A549 (cell line): Measurements from ENCODE around the gene DUSP28. TPM values are rescaled to one million over a fixed set of nuclear protein-coding genes. Genes with fewer than 3 reads are reported as not detected.

Experiments
- ATAC-seq, 2 experiments: fragments of 200-7000 bp in 1 of 2; fragments of >200 bp in 1 of 2; cut with Nextera tagmentation in 1 of 2; cut with Tn5 transposase in 1 of 2; 3 replicates each; pipeline versions ENCODE4 v1.8.0 to v1.9.1; 2018 to 2020; ENCODE audit warnings: mild to moderate bottlenecking in 1 of 2, moderate library complexity in 1 of 2
- CTCF ChIA-PET: fragments of 300-600 bp; sonication (Branson Sonifier 250); formaldehyde crosslinking; extraction: SDS; loops from one replicate; lab custom pipeline; 2021; ENCODE audit warnings: antibody characterized with exemption, inconsistent platforms; lab: Yijun Ruan, JAX
- POLR2A ChIA-PET: fragments of 350-600 bp; formaldehyde crosslinking; extraction: SDS; loops from one replicate; lab custom pipeline; 2021; ENCODE audit warnings: antibody characterized with exemption, inconsistent platforms; lab: Yijun Ruan, JAX
- DNase-seq, 2 experiments: peaks; one replicate each; pipeline versions ENCODE4 v3.0.0 to v3.0.0-alpha.2; 2011 to 2016; ENCODE audit warnings: low read depth in 1 of 2, low spot score in 1 of 2
- FAIRE-seq: peaks from 2 replicates; lab custom pipeline; 2011; peaks lifted over from hg19 to GRCh38; lab: Jason Lieb, UNC
- H3K27ac ChIP-seq, 2 experiments: fragments of >200 bp; sonication (Bioruptor Twin); formaldehyde crosslinking; 3 replicates each; pipeline ENCODE4 v1.5.1; 2016 to 2017
- H3K4me1 ChIP-seq: fragments of >200 bp; sonication (Bioruptor Twin); formaldehyde crosslinking; 3 replicates; pipeline ENCODE4 v1.6.1; 2016
- H3K4me2 ChIP-seq: fragments of >200 bp; sonication (Bioruptor Twin); formaldehyde crosslinking; 3 replicates; pipeline ENCODE4 v1.6.1; 2016
- H3K4me3 ChIP-seq: fragments of >200 bp; sonication (Bioruptor Twin); formaldehyde crosslinking; 3 replicates; pipeline ENCODE4 v1.5.1; 2016
- H3K9me3 ChIP-seq: fragments of >200 bp; sonication (Bioruptor Twin); formaldehyde crosslinking; 3 replicates; pipeline ENCODE4 v1.6.1; 2016
- CBX8 ChIP-seq: fragments of 200-600 bp; sonication (generic); IDR thresholded peaks from 2 replicates; pipeline ENCODE4 v1.6.1; 2016
- FOXS1 ChIP-seq: fragments of 250-450 bp; sonication (Bioruptor Pico); IDR thresholded peaks from 2 replicates; pipeline ENCODE4 v1.5.0; 2020; ENCODE audit warnings: mild to moderate bottlenecking, moderate library complexity
- GATA3 ChIP-seq: IDR thresholded peaks from 2 replicates; pipeline ENCODE4 v1.6.1; 2012; ENCODE audit warnings: borderline replicate concordance
- HOXA7 ChIP-seq: fragments of 250-450 bp; sonication (Bioruptor Pico); IDR thresholded peaks from 2 replicates; pipeline ENCODE4 v1.5.0; 2020; ENCODE audit warnings: mild to moderate bottlenecking, moderate library complexity
- HOXB13 ChIP-seq: fragments of 250-450 bp; sonication (Bioruptor Pico); IDR thresholded peaks from 2 replicates; pipeline ENCODE4 v1.5.0; 2020; ENCODE audit warnings: low read depth, mild to moderate bottlenecking, moderate library complexity
- JUNB ChIP-seq: fragments of >200 bp; sonication (Bioruptor Twin); formaldehyde crosslinking; IDR thresholded peaks from 2 replicates; pipeline ENCODE4 v1.6.1; 2016
- KDM1A ChIP-seq: fragments of 200-600 bp; sonication (generic); IDR thresholded peaks from 2 replicates; pipeline ENCODE4 v1.6.1; 2016; ENCODE audit warnings: low read depth, mild to moderate bottlenecking
- MAFK ChIP-seq: fragments of 450-650 bp; IDR thresholded peaks from 2 replicates; pipeline ENCODE4 v1.6.1; 2014; ENCODE audit not compliant: partially characterized antibody
- MAX ChIP-seq: IDR thresholded peaks from 2 replicates; pipeline ENCODE4 v1.6.1; 2012
- MYC ChIP-seq: IDR thresholded peaks from 2 replicates; pipeline ENCODE4 v1.6.1; 2012; ENCODE audit warnings: mild to moderate bottlenecking, inconsistent platforms, low read length, improper control_type of control experiment, borderline replicate concordance
- NFE2L2 ChIP-seq: fragments of 150-350 bp; conservative IDR thresholded peaks from 2 replicates; pipeline ENCODE4 v1.6.1; 2014; ENCODE audit warnings: low read length
- NPAS2 ChIP-seq: fragments of 250-450 bp; sonication (Bioruptor Pico); IDR thresholded peaks from 2 replicates; pipeline ENCODE4 v1.8.0; 2022; ENCODE audit warnings: mild to moderate bottlenecking, moderate library complexity, borderline replicate concordance
- PHF8 ChIP-seq: fragments of 200-600 bp; sonication (generic); IDR thresholded peaks from 2 replicates; pipeline ENCODE4 v1.6.1; 2016; ENCODE audit warnings: low read depth, mild to moderate bottlenecking, antibody characterized with exemption, moderate library complexity, borderline replicate concordance
- POLR2A ChIP-seq: IDR thresholded peaks from 2 replicates; pipeline ENCODE4 v1.6.1; 2012; ENCODE audit warnings: mild to moderate bottlenecking, low read length
- RARB ChIP-seq: fragments of 250-450 bp; sonication (Bioruptor Pico); IDR thresholded peaks from 2 replicates; pipeline ENCODE4 v1.8.0; 2021; ENCODE audit warnings: mild to moderate bottlenecking, moderate library complexity
- RFX5 ChIP-seq: fragments of 450-650 bp; IDR thresholded peaks from 2 replicates; pipeline ENCODE4 v1.7.1; 2014; ENCODE audit warnings: antibody characterized with exemption, mild to moderate bottlenecking, moderate library complexity
- SMC3 ChIP-seq: fragments of >200 bp; sonication (Bioruptor Twin); formaldehyde crosslinking; IDR thresholded peaks from 3 replicates; pipeline ENCODE4 v1.6.1; 2018; ENCODE audit warnings: inconsistent platforms
- TP53 ChIP-seq: fragments of 250-450 bp; sonication (Bioruptor Pico); IDR thresholded peaks from 2 replicates; pipeline ENCODE4 v1.5.0; 2021; ENCODE audit warnings: mild to moderate bottlenecking, moderate library complexity
- ZNF302 ChIP-seq: fragments of 250-450 bp; sonication (Bioruptor Pico); IDR thresholded peaks from 2 replicates; pipeline ENCODE4 v1.9.0; 2021; ENCODE audit warnings: inconsistent platforms, mild to moderate bottlenecking, moderate library complexity
- ZSCAN20 ChIP-seq: fragments of 250-450 bp; sonication (Bioruptor Pico); IDR thresholded peaks from 2 replicates; pipeline ENCODE4 v1.8.0; 2022; ENCODE audit warnings: mild to moderate bottlenecking, moderate library complexity
- WGBS: methylation state at CpG from one replicate; pipeline ENCODE4 v1.1.6; 2017; ENCODE audit errors: missing lambda C conversion rate; 5-methylcytosine and 5-hydroxymethylcytosine counted together
- polyA plus RNA-seq, 4 experiments: library from polyadenylated mRNA; depleted of rRNA in 3 of 4; stranded (reverse); fragments of >200 nt; fragmentation: RNase III in 1 of 4; extraction: RNeasy Plus Mini Kit Qiagen cat#74134 plus additional on column Dnase treatment in 1 of 4; gene quantifications; 2 replicates in 3 of 4; 3 replicates in 1 of 4; pipeline ENCODE4 v1.2.3, GENCODE V29; 2011 to 2017
- TF ChIP-seq, protein P1 (sequence below): fragments of >200 bp; sonication (Bioruptor Twin); formaldehyde crosslinking; IDR thresholded peaks from 3 replicates; pipeline ENCODE4 v1.5.1; 2016
- TF ChIP-seq, protein P2 (sequence below): fragments of 250-450 bp; sonication (Bioruptor Pico); IDR thresholded peaks from 2 replicates; pipeline ENCODE4 v1.5.0; 2021; ENCODE audit warnings: mild to moderate bottlenecking, moderate library complexity, borderline replicate concordance
- TF ChIP-seq, protein P3 (sequence below): IDR thresholded peaks from 2 replicates; pipeline ENCODE4 v1.6.1; 2012; ENCODE audit warnings: low read depth, borderline replicate concordance

Gene DUSP28
- polyA plus RNA-seq, 2 of the 4 experiments (the other 2 are of a cell fraction): 5.2 to 14.3 TPM

GRCh38 chr2:240523451-240524281 is 36.5 kb upstream of the DUSP28 start:
- WGBS: 93% methylated on average over 31 of the region's 32 CpGs
- ChIA-PET POLR2A (no interaction called here), CTCF (interaction anchor here (1.2 kb wide), 1 partner anchor 42 kb away, joined by 3 read pairs; no protein-coding TSS in a partner anchor)
- no peak for TF ChIP-seq MAX
- TF ChIP-seq POLR2A: no peak
- no peak for TF ChIP-seq GATA3
- TF ChIP-seq TP53 (CRISPR knock-in tag): no peak
- Histone ChIP-seq H3K4me3 (no peak overlapping the region), H3K9me3 (peaks cover 40% of the 10 kb centered on the region), H3K4me1 (no peaks in the 10 kb centered on the region), H3K4me2 (no peak overlapping the region), H3K27ac (no peak overlapping the region)
- ATAC-seq: no peak
- DNase-seq: no peak
- FAIRE-seq: no peak

GRCh38 chr2:240524963-240525718 is 35.0 kb upstream of the DUSP28 start:
- Histone ChIP-seq H3K4me3 (no peak overlapping the region), H3K4me2 (no peak overlapping the region), H3K27ac (no peak overlapping the region), H3K9me3 (peaks cover 41% of the 10 kb centered on the region), H3K4me1 (no peaks in the 10 kb centered on the region)
- WGBS: 95% methylated on average over 6 of the region's 8 CpGs
- ATAC-seq (no peak), DNase-seq (no peak), FAIRE-seq (no peak)
- CTCF ChIA-PET: no interaction called here
- POLR2A ChIA-PET: no interaction called here
- TF ChIP-seq HOXA7 (CRISPR knock-in tag): no peak
- no peak for TF ChIP-seq NPAS2 (CRISPR knock-in tag)
- TF ChIP-seq MAFK: no peak
- TF ChIP-seq, protein P1, sequence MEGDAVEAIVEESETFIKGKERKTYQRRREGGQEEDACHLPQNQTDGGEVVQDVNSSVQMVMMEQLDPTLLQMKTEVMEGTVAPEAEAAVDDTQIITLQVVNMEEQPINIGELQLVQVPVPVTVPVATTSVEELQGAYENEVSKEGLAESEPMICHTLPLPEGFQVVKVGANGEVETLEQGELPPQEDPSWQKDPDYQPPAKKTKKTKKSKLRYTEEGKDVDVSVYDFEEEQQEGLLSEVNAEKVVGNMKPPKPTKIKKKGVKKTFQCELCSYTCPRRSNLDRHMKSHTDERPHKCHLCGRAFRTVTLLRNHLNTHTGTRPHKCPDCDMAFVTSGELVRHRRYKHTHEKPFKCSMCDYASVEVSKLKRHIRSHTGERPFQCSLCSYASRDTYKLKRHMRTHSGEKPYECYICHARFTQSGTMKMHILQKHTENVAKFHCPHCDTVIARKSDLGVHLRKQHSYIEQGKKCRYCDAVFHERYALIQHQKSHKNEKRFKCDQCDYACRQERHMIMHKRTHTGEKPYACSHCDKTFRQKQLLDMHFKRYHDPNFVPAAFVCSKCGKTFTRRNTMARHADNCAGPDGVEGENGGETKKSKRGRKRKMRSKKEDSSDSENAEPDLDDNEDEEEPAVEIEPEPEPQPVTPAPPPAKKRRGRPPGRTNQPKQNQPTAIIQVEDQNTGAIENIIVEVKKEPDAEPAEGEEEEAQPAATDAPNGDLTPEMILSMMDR: no peak
- no peak for TF ChIP-seq TP53 (CRISPR knock-in tag)
- TF ChIP-seq HOXB13 (CRISPR knock-in tag): no peak
- no peak for TF ChIP-seq PHF8
- TF ChIP-seq FOXS1: no peak
- TF ChIP-seq SMC3: no peak
- TF ChIP-seq MAX: no peak
- no peak for TF ChIP-seq JUNB
- TF ChIP-seq ZSCAN20 (CRISPR knock-in tag): no peak
- no peak for TF ChIP-seq ZNF302 (CRISPR knock-in tag)
- no peak for TF ChIP-seq KDM1A
- no peak for TF ChIP-seq RFX5
- TF ChIP-seq NFE2L2: no peak

GRCh38 chr2:240525802-240526201 is 34.4 kb upstream of the DUSP28 start:
- ChIA-PET POLR2A (no interaction called here), CTCF (interaction anchor here (0.8 kb wide), 1 partner anchor 10 kb away, joined by 3 read pairs; no protein-coding TSS in a partner anchor)
- FAIRE-seq (no peak), ATAC-seq (no peak)
- no peak overlapping the region for H3K4me2 ChIP-seq
- TF ChIP-seq MYC (no peak), FOXS1 (no peak), RARB (CRISPR knock-in tag) (no peak), CBX8 (no peak)
- TF ChIP-seq, protein P2, sequence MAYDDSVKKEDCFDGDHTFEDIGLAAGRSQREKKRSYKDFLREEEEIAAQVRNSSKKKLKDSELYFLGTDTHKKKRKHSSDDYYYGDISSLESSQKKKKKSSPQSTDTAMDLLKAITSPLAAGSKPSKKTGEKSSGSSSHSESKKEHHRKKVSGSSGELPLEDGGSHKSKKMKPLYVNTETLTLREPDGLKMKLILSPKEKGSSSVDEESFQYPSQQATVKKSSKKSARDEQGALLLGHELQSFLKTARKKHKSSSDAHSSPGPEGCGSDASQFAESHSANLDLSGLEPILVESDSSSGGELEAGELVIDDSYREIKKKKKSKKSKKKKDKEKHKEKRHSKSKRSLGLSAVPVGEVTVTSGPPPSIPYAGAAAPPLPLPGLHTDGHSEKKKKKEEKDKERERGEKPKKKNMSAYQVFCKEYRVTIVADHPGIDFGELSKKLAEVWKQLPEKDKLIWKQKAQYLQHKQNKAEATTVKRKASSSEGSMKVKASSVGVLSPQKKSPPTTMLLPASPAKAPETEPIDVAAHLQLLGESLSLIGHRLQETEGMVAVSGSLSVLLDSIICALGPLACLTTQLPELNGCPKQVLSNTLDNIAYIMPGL (CRISPR knock-in tag): no peak
- TF ChIP-seq, protein P1: no peak
- TF ChIP-seq, protein P3, sequence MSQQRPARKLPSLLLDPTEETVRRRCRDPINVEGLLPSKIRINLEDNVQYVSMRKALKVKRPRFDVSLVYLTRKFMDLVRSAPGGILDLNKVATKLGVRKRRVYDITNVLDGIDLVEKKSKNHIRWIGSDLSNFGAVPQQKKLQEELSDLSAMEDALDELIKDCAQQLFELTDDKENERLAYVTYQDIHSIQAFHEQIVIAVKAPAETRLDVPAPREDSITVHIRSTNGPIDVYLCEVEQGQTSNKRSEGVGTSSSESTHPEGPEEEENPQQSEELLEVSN: no peak
- TF ChIP-seq, all 56 proteins: peak for 0
- Histone ChIP-seq H3K27ac (no peak overlapping the region), H3K9me3 (peaks cover 47% of the 10 kb centered on the region), H3K4me1 (no peaks in the 10 kb centered on the region), H3K4me3 (no peak overlapping the region)
- no peak for DNase-seq
- 95% methylated on average over 6 of the region's 6 CpGs for WGBS
